ENCODE data around the gene ZNF581.
A peak's percentile ranks its signal among the peaks of the same experiment; 100 is the strongest.

- no peak for TF ChIP-seq CTCF (IDR thresholded peaks at IDR 0.05)
- peak; percentile 79 for TF ChIP-seq POLR2A (IDR thresholded peaks at IDR 0.05)
- TF ChIP-seq EP300 (IDR thresholded peaks at IDR 0.05): no peak
Measured at GRCh38 chr19:55624109-55625003, 19.1 kb upstream of the ZNF581 start, which contains the start of gene ZNF784.

All from ovary (tissue), 3 donors.